T-helper 2 cell treated with Interferon-gamma antibody and Interleukin-4, amounts not matched to agents 100 ng/mL and 5 ng/mL, for 36 hours (primary cell): ENCODE data around the gene DNAJC24. TPM values are rescaled to one million over a fixed set of nuclear protein-coding genes. Genes with fewer than 3 reads are reported as not detected.

ENCODE experiments used
- intact Hi-C: fragments of 100-400 bp; cut with micrococcal nuclease; formaldehyde crosslinking; loops from one replicate; pipeline ENCODE4 v1.15.1; 2023
- total RNA-seq: library from RNA; stranded (reverse); gene quantifications from 2 replicates; pipeline ENCODE4 v1.2.3, GENCODE V29; 2022

Gene DNAJC24
- total RNA-seq, 1 donor from 2014 or later, result 14.6 TPM

DNA sequence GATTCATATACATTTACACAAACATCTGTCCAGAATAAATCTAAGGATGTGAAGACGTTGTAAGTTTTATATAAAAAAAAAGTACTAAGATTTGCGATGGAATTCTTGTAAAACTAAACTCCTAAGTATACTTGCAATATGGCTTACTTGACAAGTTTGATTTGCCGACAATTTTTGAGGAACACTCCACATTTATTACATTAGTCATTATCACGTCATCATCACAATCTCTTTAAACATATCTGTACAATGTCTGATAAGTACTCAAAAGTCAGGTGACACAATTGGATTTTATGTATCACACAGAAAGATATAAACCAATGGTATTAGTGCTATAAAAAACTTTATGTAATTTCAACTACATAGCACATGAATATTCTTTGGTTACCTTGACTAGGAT, 109.4 kb downstream of the DNAJC24 start:
- intact Hi-C loops, result no loop called here

GRCh38 chr11:31480930-31481329, 111.3 kb downstream of the DNAJC24 start:
- intact Hi-C loops, result loop anchor here (10.0 kb wide), 2 partner anchors 324 to 394 kb away; no protein-coding TSS in a partner anchor

Other genes starting within 250 kb of the DNAJC24 start
- gene DCDC1, start 121 bp upstream of the DNAJC24 start, total RNA-seq, result 0.16 TPM in 1 of 2 replicates, not detected in the other
- 21.3 and 26.8 TPM in 2 replicates for gene IMMP1L, start 139.8 kb downstream of the DNAJC24 start, total RNA-seq
- 21.2 TPM in 2 replicates for gene ELP4, start 139.9 kb downstream of the DNAJC24 start, total RNA-seq